ENCODE results near the gene STK32B.

DNA sequence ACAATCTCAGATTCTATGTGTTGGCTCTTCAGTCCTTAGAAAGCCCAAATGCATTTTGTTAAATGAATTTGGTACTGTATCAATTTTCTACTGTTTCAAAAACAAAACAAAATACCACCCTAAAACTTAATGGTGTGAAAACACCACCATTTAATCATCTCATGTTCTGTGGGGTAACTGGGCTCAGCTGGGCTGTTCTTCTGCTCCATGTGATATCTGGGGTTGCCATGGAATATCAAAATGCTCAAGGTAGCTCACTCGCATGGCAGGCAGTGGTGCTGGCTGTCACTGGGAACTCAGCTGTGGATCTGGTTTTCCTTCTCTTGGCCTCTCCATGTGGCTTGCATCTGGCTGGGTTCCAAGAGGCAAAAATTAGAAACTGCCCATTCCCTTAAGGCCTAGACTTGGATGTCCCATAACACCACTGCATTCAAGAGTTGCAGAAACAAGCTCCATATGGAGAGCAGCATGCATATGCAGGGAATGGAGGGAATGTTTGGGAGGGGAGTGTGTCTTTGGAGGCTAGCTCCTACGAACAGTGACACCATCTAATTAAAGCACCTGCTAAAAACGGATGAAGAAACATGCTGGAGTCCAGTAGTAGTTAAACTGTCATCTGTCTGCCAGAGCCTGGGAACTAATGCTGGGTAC is 279.2 kb downstream of the STK32B start:
- TF ChIP-seq POLR2A (IDR thresholded peaks at IDR 0.05), result no peak
- TF ChIP-seq, protein P1, sequence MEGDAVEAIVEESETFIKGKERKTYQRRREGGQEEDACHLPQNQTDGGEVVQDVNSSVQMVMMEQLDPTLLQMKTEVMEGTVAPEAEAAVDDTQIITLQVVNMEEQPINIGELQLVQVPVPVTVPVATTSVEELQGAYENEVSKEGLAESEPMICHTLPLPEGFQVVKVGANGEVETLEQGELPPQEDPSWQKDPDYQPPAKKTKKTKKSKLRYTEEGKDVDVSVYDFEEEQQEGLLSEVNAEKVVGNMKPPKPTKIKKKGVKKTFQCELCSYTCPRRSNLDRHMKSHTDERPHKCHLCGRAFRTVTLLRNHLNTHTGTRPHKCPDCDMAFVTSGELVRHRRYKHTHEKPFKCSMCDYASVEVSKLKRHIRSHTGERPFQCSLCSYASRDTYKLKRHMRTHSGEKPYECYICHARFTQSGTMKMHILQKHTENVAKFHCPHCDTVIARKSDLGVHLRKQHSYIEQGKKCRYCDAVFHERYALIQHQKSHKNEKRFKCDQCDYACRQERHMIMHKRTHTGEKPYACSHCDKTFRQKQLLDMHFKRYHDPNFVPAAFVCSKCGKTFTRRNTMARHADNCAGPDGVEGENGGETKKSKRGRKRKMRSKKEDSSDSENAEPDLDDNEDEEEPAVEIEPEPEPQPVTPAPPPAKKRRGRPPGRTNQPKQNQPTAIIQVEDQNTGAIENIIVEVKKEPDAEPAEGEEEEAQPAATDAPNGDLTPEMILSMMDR (IDR thresholded peaks at IDR 0.05), result no peak
